AG04450 (cell line): ENCODE measurements around the gene KCNQ5. TPM values are rescaled to one million over a fixed set of nuclear protein-coding genes. Genes with fewer than 3 reads are reported as not detected.

Source experiments
- CTCF ChIA-PET: fragments of 300-600, 350-600 bp; formaldehyde crosslinking; extraction: SDS; loops from one replicate; lab custom pipeline; 2022; ENCODE audit warnings: antibody characterized with exemption, inconsistent platforms; lab: Charles Lee
- POLR2A ChIA-PET: fragments of 350-600 bp; formaldehyde crosslinking; extraction: SDS; loops from one replicate; lab custom pipeline; 2021; ENCODE audit warnings: antibody characterized with exemption, inconsistent platforms; lab: Yijun Ruan, JAX
- DNase-seq: peaks from one replicate; pipeline ENCODE4 v3.0.0-alpha.2; 2011; ENCODE audit warnings: low read depth, low spot score
- H3K27ac ChIP-seq: one replicate; pipeline ENCODE4 v1.5.1; 2012; ENCODE audit warnings: low read depth, low read length, control low read depth
- H3K27me3 ChIP-seq: one replicate; pipeline ENCODE4 v1.6.0; 2012; ENCODE audit warnings: low read length; ENCODE audit not compliant: control insufficient read depth, insufficient read depth
- H3K4me3 ChIP-seq: 2 replicates; pipeline ENCODE4 v1.5.1; 2011; ENCODE audit warnings: mild to moderate bottlenecking, low read depth, low read length, control low read depth
- H3K9me3 ChIP-seq: 2 replicates; pipeline ENCODE4 v1.5.1; 2012; ENCODE audit warnings: low read length; ENCODE audit not compliant: control insufficient read depth, insufficient read depth
- polyA plus RNA-seq: library from polyadenylated mRNA; depleted of rRNA; stranded (reverse); fragments of >200 nt; gene quantifications from 2 replicates; pipeline ENCODE4 v1.2.3, GENCODE V29; 2011
- TF ChIP-seq, protein P1 (sequence below): IDR thresholded peaks from 2 replicates; pipeline ENCODE4 v1.5.1; 2011; ENCODE audit warnings: low read depth, low read length, control low read depth, inconsistent platforms

KCNQ5 gene
- polyA plus RNA-seq, 1 experiment = 0.52 TPM

DNA sequence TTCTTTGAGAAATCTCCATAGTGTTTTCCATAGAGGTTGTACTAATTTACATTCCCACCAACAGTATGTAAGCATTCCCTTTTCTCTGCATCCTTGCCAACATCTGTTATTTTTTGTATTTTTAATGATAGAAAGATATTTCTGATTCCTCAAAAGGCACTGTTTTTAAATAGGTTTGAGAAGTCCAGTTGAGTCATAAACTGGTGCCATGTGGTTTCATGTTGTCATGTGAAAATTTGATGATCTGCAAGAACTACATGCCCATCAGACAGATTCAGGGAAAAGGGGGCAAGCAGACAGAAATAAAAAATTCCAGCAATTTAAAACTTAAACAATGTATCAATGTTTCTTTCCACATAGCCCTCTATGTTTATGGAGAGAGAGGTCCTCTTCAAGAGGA, 227.5 kb downstream of the KCNQ5 start:
- Histone ChIP-seq H3K27ac (no peak overlapping the region), H3K27me3 (no peaks in the 10 kb centered on the region), H3K9me3 (no peaks in the 10 kb centered on the region), H3K4me3 (no peak overlapping the region)
- DNase-seq = no peak
- TF ChIP-seq, protein P1, sequence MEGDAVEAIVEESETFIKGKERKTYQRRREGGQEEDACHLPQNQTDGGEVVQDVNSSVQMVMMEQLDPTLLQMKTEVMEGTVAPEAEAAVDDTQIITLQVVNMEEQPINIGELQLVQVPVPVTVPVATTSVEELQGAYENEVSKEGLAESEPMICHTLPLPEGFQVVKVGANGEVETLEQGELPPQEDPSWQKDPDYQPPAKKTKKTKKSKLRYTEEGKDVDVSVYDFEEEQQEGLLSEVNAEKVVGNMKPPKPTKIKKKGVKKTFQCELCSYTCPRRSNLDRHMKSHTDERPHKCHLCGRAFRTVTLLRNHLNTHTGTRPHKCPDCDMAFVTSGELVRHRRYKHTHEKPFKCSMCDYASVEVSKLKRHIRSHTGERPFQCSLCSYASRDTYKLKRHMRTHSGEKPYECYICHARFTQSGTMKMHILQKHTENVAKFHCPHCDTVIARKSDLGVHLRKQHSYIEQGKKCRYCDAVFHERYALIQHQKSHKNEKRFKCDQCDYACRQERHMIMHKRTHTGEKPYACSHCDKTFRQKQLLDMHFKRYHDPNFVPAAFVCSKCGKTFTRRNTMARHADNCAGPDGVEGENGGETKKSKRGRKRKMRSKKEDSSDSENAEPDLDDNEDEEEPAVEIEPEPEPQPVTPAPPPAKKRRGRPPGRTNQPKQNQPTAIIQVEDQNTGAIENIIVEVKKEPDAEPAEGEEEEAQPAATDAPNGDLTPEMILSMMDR = no peak
- ChIA-PET POLR2A (no interaction called here), CTCF (no interaction called here)

DNA sequence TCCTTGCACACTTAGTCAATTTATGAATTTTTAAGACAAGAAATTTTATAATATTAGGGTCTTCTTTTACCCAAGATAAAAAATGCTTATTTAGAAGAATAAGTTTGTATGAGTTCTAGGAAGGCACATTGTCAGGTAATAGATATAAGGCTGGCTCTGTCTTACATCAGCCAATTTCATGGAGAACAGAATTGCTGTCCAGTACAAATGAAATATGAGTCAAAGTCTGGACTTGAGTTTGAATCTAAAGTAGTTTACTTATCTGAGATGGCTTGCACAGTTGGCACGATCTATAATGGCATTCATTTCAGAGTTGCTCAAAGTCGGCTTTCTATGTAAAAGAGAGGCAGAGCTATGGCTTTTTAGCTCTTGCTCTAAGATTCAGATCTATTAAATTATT, 228.2 kb downstream of the KCNQ5 start:
- H3K27ac ChIP-seq = no peak overlapping the region
- DNase-seq = no peak
- H3K4me3 ChIP-seq = no peak overlapping the region
- no peaks in the 10 kb centered on the region for H3K9me3 ChIP-seq
- POLR2A ChIA-PET = no interaction called here
- TF ChIP-seq, protein P1 = no peak
- H3K27me3 ChIP-seq = no peaks in the 10 kb centered on the region
- CTCF ChIA-PET = no interaction called here

DNA sequence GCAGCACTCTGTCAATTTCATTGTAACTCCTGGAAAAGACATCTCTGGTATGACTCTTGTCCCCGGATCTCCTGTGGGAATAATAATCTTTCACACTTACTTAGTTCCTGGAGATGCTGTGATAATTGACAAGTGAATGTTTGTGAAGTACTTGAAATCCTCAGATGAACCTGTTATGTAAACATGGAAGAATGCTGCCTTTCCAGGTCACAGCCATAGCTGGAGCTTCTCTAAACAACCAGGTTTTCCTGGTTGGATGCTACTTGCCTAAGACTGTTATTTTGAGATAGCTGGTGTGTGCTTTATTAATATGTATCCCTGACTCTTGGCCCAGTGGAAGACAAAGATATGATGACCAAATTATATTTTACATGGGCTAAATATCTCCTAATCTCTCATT, 228.6 kb downstream of the KCNQ5 start:
- ChIA-PET POLR2A (no interaction called here), CTCF (no interaction called here)
- Histone ChIP-seq H3K4me3 (no peak overlapping the region), H3K27me3 (no peaks in the 10 kb centered on the region), H3K9me3 (no peaks in the 10 kb centered on the region), H3K27ac (no peak overlapping the region)
- no peak for DNase-seq
- TF ChIP-seq, protein P1 = no peak

DNA sequence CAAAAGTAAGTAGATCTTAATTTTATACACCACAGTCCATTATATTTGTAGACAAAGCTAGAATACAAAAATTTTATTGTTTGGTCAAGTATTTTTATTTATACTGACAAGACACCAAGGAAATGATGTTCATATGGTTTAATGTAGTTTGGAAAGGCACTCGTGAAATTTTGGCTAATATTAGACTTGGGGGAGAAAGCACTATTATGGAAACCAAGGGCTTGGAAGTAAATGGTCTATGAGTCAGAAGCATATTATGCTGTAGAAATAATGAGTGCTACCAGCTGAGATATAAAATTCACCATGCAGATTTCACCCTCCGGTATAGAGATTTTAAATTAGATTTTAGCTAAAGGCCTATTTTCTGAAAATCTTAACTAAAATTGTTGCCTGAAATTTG, 233.6 kb downstream of the KCNQ5 start:
- no peaks in the 10 kb centered on the region for H3K27me3 ChIP-seq
- H3K9me3 ChIP-seq = no peaks in the 10 kb centered on the region
- H3K27ac ChIP-seq = no peak overlapping the region
- ChIA-PET POLR2A (no interaction called here), CTCF (interaction anchor here (0.6 kb wide), 1 partner anchor 14 kb away, joined by 3 read pairs; no protein-coding TSS in a partner anchor)
- no peak overlapping the region for H3K4me3 ChIP-seq
- no peak for DNase-seq
- TF ChIP-seq, protein P1 = no peak

DNA sequence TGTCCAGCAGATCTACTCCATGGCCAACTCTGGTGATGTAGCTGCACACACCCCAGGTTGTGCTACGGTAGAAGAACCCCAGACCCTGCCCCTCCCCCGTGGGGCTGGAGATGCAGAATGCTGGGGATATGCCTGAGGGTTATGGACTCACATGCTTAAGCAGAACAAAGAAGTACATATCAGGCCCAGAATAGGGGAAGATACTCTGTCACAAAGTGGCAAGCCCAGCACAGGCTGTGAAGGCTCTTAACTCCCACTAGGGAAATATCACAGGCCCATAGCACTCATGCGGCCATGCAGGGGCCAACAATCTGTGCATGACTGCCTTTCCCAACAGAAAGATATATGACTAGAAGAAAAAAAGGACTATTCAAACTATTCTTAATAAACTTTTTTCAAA, 234.9 kb downstream of the KCNQ5 start:
- CTCF ChIA-PET = no interaction called here
- H3K27me3 ChIP-seq = no peaks in the 10 kb centered on the region
- no peak overlapping the region for H3K27ac ChIP-seq
- TF ChIP-seq, protein P1 = no peak
- no peak for DNase-seq
- no peak overlapping the region for H3K4me3 ChIP-seq
- POLR2A ChIA-PET = no interaction called here
- H3K9me3 ChIP-seq = no peaks in the 10 kb centered on the region
